Measurements from ENCODE around the gene HAPSTR1.

HAPSTR1 gene

GRCh38 chr16:9135797-9136196 is 44.4 kb downstream of the HAPSTR1 start:
- H3K4me1 ChIP-seq (ENCODE audit: control insufficient read depth, insufficient read depth, low read length) = no peaks in the 10 kb centered on the region
- H3K4me3 ChIP-seq (ENCODE audit: low read length) = no peak overlapping the region
- H3K27me3 ChIP-seq (ENCODE audit: control insufficient read depth, insufficient read depth, low read length) = no peaks in the 10 kb centered on the region
- no peaks in the 10 kb centered on the region for H3K36me3 ChIP-seq (ENCODE audit: control insufficient read depth, insufficient read depth, low read length)
- H3K27ac ChIP-seq (ENCODE audit: low read depth, low read length) = no peak overlapping the region
- H3K9ac ChIP-seq (ENCODE audit: low read length) = no peak overlapping the region

DNA sequence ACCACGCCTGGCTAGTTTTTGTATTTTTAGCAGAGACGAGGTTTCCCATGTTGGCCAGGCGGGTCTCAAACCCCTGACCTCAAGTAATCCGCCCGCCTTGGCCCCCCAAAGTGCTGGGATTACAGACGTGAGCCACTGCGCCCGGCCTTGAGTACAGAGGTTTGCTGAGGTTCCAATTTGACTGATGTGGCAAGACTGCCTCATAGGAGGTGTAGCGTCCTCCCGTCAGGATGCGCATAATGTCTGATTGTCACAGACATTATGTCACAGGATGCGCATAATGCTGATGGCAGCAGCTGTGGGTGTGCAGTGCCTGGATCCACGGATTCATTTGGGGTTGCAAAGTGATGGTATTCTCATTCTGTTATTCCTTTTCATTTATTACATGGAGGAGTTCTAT is 45.2 kb downstream of the HAPSTR1 start:
- no peaks in the 10 kb centered on the region for H3K4me1 ChIP-seq (ENCODE audit: control insufficient read depth, insufficient read depth, low read length)
- H3K27me3 ChIP-seq (ENCODE audit: control insufficient read depth, insufficient read depth, low read length) = no peaks in the 10 kb centered on the region
- H3K4me3 ChIP-seq (ENCODE audit: low read length) = no peak overlapping the region
- no peak overlapping the region for H3K9ac ChIP-seq (ENCODE audit: low read length)
- H3K27ac ChIP-seq (ENCODE audit: low read depth, low read length) = no peak overlapping the region
- H3K36me3 ChIP-seq (ENCODE audit: control insufficient read depth, insufficient read depth, low read length) = no peaks in the 10 kb centered on the region

DNA sequence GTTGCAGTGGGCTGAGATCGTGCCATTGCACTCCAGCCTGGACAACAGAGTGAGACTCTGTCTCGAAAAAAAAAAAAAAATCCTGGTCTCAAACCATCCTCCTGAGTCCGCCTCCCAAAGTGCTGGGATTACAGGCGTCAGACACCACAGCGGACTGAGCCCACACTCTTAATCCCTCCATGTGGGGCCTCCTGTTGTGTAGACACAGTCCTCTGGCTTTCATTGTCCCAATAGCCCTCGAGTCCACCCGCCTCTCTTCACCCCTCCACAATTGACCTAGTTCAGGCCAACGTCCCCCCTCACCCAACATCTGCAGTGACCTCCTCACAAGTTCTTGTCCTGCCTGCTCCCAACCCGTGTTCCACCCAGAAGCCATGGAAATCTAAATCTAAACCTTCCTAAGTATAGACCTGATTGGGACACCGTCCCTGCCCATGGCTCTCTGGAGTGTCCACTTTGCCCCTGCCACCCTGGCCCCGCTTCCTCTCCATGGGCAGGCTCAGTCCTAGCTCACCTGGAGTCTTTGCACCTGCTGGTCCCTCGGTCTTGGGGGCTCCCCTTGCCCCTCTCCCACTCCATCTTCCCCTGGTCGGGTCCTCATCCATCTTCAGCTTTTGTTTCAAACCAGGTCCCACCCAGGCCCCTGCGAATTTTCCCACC is 46.7 kb downstream of the HAPSTR1 start:
- Histone ChIP-seq H3K9ac (ENCODE audit: low read length) (no peak overlapping the region), H3K27me3 (ENCODE audit: control insufficient read depth, insufficient read depth, low read length) (no peaks in the 10 kb centered on the region), H3K4me3 (ENCODE audit: low read length) (no peak overlapping the region), H3K27ac (ENCODE audit: low read depth, low read length) (no peak overlapping the region), H3K36me3 (ENCODE audit: control insufficient read depth, insufficient read depth, low read length) (no peaks in the 10 kb centered on the region), H3K4me1 (ENCODE audit: control insufficient read depth, insufficient read depth, low read length) (no peaks in the 10 kb centered on the region)

GRCh38 chr16:9138731-9139501 is 47.5 kb downstream of the HAPSTR1 start:
- no peak overlapping the region for H3K27ac ChIP-seq (ENCODE audit: low read depth, low read length)
- no peak overlapping the region for H3K4me3 ChIP-seq (ENCODE audit: low read length)
- no peak overlapping the region for H3K9ac ChIP-seq (ENCODE audit: low read length)

DNA sequence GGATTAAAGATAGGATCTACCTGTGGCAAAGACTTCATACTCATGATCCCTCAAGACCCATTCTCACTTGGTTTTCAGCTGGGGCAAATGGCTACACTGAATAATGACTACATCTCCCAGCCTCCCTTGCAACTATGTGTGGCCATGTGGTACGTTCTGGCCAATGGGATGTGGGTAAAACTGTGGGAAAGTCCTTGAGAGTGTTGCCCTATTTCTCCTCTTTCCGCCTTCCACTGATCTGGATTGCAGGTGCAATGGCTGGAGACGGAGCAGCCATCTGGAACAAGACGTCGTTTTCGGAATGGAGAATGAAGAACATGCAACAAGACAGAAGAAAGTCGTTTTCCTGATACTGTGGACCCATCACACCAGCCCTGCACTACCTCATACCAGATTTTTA is 48.5 kb downstream of the HAPSTR1 start:
- H3K4me3 ChIP-seq (ENCODE audit: low read length) = no peak overlapping the region
- no peaks in the 10 kb centered on the region for H3K36me3 ChIP-seq (ENCODE audit: control insufficient read depth, insufficient read depth, low read length)
- H3K27me3 ChIP-seq (ENCODE audit: control insufficient read depth, insufficient read depth, low read length) = no peaks in the 10 kb centered on the region
- no peaks in the 10 kb centered on the region for H3K4me1 ChIP-seq (ENCODE audit: control insufficient read depth, insufficient read depth, low read length)
- H3K27ac ChIP-seq (ENCODE audit: low read depth, low read length) = no peak overlapping the region
- H3K9ac ChIP-seq (ENCODE audit: low read length) = no peak overlapping the region

More at GRCh38 chr16:9138731-9139501, 47.5 kb downstream of the HAPSTR1 start:
- H3K27me3 ChIP-seq (ENCODE audit: control insufficient read depth, insufficient read depth, low read length) = no peaks in the 10 kb centered on the region
- no peaks in the 10 kb centered on the region for H3K4me1 ChIP-seq (ENCODE audit: control insufficient read depth, insufficient read depth, low read length)
- H3K36me3 ChIP-seq (ENCODE audit: control insufficient read depth, insufficient read depth, low read length) = no peaks in the 10 kb centered on the region

Data from rectal smooth muscle tissue (tissue), 1 donor.